NCI-H69 (cell line): ENCODE measurements around the gene C1orf116.
"Not testable (repeated sequence)": the region's sequence is repeated elsewhere in the genome, so short reads cannot be mapped to it uniquely, and the experiment has no call there.

Experiments
- DNase-seq: peaks from one replicate; lab custom pipeline; 2025; lab: John Stamatoyannopoulos, UW

The C1orf116 gene

DNA sequence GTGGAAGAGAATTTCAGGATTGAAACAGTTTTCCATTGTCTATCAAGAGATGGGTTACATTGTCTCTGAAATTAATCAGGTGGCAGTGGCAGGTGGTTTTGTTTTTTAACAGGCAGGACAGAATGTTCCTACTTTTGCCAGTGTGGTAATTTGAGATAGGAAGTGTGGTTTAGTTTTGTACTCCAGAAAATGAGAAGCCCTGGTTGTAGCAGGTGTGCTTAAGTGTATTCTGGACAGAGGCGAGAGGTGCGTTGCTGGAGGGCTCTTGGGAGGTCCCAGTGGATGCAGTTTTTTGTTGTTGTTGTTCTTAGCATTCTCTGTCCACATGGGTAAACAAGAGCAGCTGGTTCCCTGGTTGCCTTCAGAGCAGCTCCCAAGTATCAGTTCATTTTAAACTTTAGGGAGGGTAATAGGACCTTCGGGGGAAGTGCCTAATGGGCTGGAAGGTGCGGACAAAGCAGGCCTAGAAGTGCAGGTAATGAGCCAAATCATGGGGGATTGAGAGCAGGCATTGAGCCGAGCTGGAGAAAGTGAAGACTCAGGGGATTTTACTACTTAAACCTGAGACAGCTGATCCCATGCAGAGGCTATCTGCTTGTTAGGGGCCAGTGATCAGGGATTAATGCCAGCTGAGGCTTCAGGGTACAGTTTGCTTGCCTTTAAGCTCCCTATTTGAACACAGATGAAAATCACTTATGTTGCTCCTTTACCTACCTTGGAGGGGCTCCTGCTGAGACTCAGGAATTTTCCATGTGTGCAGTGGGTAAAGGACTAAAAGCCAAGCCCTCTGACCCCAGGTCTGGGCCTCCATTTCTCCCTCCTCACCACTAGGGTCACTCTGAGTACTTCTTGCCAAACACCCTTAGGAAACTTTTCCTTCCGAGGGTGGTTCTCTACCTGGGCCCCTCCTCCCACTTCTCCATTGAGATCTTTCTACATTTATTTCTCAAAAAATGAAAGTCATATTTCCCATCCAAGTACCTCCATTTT lies 26.6 kb upstream of the C1orf116 start:
- peak; percentile 76 for DNase-seq

DNA sequence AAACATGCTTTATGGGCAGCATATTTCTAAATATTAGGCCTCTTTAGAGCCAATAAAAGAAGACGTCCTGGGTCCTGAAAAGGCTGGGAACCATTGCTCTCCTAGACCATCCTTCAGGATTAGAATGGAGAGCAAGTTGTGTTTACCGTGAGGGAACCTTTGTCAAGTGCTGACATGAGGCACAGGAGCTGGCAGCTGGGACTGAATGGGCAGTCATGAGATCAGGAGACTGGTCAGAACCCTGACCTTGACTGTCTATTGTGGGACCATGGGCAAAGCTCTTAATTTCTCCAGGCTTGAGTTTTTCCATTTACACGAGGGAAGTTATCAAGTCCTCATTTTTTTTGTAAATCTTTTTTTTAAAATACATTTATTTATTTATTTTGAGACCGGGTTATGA lies 25.7 kb upstream of the C1orf116 start:
- no peak for DNase-seq

DNA sequence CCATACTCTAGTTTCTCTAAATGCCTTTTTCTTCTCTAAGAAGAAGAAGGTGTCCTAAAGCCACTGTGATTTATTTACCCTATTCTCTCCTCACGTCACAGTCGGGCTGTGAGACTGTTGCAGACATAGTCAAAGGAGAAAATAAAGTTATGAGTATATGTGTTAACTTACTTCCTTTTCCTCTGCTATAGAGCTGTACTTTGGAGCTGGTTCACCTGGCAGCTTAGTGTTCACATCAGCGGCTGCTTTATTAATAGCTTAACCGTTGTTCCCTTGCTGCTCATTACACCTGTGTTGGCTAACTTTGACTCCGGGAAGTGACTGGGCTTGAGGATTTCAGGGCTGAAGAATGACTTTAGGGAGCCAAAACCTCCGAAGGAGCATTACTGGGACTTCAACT lies 24.1 kb upstream of the C1orf116 start:
- no peak for DNase-seq

DNA sequence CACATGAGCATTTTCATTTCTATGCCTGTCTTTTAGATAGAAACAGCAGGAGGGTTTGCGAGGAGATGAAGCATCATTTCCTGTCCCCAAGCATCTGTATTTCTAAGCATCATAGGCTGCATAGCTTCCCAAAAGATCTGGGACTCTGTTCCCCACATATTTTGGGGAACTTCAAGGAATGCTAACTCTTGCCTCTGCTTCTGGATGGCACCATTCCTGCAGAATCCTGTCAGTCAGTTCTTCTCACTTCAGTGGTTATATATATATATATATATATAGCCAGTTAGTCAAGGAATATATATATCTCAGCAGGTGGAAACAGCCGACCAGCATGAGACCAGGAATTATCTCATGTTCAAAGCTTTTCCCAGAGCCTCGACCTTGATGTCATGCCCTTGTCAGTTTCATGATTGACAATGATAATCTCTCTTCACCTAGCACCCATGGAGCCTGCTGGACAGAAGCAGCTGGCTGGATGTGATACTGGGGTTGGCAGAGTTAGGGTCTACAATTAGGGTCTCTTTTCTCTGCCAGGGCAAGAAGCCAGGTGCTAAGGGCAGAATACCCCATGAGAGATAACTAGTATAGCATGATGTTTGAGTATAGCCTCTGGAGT lies 22.9 kb upstream of the C1orf116 start:
- DNase-seq = no peak

DNA sequence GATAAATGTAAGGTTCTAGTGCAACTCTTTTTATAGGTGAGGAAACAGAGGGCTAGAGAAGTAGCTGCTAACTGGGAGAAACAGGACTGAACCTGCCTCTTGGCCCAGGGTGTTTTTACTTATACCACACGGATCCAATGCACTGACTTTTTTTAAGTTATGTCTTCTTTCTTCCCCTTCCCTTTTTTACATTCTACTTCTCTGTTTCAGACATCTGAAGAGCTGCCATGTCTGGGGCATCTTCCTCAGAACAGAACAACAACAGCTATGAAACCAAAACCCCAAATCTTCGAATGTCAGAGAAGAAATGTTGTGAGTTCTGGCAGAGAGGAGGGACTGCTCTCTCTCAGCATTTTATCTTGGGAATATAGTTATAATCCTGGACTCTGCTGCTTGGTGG lies 21.9 kb upstream of the C1orf116 start:
- DNase-seq = no peak

DNA sequence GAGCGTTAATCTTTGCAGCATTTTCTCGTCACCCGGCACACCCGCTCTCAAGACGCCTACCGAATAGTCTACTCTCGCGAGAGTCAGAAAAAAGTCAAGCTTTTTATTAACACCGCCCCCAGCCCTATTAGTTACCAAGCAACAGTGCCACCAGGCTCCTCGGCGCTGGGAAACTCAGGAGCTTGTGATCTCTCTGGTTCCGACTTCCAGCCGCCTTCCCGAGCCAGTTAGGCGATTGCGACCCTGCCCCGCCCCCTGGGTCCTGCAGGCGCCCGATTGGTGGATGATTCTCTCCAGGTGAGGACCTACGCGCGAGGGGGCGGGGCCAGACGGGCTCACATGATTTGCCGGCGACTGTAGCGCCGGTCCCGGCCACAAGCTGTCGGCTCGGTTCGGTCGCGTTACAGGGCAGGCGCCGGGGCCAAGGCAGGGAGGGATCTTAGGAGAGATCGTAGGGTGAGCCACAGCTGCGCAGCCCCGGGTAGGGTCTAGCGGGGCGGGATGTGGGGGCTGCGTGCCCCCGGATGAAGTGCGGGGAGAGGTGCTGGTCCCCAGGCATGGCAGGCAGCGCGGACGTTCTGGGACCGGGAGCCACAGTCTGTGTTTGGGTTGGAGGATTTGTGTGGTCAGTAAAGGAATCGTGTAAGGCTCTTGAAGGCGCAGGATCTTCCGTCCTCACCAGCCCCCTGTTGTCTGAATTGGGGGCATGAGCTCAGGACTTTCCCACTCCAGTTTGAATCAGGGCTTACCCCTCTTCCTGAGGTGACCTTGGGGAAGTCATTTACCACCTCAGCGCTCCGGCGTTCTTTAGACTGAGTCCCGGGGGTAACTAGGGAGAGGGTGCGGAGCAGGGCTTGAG lies 20.6 kb upstream of the C1orf116 start, which contains the start of gene PFKFB2:
Gene PFKFB2 (plus strand): TSS at position 365 of the 859 bp plus-strand sequence. CDS start 1,443 bp downstream, outside the sequence.
- DNase-seq = peak; percentile 100

DNA sequence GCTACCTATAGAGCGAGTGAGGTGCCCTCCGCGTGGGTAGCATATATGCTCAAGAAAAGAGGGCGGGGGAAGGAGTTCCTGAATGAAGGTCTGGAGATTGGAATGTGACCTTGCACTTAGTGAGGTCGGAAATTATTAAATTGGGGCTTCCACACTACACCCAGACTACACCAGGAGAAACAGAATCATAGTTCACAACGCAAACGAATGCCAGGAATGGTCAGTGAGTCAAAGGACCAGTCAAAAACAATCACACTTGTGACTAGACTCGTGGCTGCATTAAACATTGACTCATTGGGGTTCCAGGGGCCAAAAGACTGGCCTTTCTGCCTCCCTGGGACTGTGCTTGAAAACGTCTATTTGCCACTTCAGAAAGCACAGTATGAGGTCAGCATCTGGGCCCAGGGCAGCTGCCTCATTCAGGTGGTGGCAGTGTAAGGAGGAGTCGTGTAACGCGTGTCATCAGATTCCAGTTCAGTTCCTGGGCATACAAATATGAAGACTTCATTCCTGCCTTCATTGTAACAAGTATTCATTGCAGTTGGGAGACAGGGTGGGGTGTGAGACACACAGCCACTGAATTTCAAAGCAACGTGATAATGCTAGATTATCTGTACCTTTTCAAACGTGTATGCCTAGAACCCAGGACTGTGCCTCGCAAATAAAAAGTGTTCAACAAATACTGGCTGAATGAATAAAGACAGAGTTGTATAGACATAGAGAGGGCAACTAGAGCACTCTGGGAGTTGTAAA lies 18.8 kb upstream of the C1orf116 start, which contains the start of gene YOD1:
Gene YOD1 (minus strand): TSS at position 18 of the 753 bp plus-strand sequence. CDS start 178 bp downstream, outside the sequence.
- peak; percentile 78 for DNase-seq

DNA sequence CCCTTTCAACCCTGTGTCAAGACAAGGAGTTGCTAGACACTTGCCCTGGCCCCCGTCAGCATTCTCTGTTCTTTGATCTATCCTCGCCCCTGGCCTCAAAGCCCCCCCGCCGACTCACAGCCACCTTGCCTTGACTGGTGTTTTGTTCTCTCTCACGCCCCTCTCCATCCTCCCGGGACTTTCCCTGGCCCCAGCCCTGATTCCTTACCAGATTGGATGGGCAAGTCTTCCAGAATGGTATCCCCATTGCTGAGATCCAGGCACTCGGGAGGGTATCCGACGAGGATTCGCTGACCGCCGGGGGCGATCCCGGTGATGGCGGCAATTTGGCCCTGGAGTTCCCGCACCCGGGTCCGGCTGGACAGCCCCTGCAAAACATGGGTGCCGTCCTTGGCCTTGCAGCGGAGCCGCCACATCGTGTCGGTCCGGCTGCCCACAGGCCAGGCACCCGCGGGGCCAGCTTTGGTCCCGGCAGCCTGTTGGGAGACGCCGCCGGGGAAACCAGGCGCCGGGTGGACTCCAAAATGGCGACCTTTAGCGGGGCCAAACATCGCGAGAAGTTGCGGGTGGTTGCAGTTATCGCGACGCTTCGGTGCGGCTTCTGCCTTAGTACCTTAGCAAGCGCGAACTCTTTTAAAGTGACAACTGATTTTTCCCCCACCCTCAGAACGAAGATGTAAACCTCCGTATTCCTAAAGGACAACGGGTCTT lies 18.1 kb upstream of the C1orf116 start:
- DNase-seq = peak; percentile 96

DNA sequence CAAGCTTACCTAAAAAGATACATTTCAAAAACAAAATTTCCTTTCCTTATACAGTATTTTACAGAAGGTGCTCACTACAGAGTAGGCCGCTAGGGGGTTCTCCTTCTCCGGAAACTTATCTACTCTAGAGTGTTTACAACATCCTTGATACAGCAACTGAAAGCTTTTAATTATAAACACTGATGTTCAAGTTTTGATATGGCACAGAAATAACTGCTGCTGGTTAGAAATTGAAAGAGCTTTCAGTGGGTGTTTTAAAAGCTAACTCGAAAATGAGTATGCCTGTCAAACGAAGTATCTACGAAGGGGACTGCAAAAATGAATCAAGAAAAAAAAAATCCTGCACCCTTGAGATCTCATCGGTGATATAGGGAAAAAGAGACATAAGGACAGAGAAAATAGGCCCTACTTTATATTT lies 17.4 kb upstream of the C1orf116 start:
- peak; percentile 68 for DNase-seq

DNA sequence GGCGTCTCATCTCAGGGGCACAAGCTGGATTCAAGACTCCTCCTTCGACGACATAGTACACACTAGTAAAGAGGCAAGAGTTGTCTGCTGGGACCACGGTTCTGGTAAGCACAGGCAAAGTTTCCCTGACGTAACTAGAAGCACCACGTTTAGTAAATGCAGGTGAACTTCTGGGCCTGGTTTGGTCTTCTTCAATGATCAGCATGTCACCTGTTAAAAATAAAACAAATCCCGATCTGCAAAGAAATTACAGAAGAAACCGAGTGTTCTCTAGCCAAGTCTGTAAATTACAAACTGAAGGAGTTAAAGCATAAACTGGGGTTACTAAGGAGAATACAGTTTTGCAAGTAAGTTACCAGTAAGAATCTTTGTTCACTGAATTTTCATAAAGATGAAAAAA lies 17.0 kb upstream of the C1orf116 start:
- DNase-seq = no peak

DNA sequence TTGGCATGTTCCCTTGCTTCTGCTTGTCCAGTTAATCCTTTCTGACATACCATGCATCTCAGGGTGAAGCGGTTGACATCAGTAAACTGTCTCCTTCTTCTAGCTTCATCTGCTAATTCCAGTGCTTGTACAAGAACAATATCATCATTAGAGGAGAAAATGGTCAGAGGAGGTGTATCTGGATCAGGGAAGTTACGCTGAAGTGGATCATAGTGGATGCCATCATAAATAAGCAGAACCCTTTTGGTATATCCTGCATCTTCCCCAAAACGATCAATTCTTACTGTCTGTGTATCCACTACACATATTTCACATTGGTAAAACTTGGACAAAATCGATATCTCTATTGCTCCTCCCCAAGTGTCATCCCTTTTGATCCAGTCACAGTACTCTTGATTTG lies 16.5 kb upstream of the C1orf116 start:
- DNase-seq = no peak

DNA sequence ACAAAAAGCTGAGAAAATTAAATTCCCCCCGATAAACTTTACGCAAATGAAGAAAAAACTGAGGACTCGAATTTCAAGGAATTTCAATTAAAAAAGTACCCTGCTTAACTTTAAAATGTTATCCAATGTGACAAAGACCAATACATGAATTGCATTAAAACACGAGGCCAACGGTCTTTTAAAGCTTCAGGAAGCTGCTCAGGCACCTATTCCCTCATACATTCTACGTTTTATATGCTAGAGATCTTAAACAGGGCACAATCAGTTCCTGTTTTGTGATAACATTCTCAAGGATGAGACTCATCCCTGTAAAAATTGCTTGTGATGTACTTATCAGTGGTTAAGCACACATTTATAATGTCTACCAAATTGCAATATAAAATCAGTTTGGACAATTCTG lies 15.5 kb upstream of the C1orf116 start:
- DNase-seq = no peak

DNA sequence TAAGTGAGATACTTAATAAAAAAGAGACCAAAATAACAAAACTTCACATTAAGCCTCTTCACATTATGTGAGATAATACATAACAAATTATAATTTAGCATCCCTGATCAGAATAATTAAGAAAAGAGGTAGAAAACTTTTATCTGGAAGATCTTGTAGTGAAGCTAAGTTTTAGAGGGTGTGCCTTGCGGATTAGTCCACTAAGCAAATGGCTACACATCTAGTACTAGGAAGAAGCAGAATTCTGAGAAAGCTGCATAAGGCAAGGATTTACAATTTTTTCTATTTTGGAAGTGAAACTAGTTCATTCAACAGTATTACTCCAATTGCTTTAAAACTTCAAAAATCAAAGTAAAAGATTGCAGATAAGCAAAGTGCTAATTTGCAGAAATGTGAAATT lies 14.9 kb upstream of the C1orf116 start:
- no peak for DNase-seq

DNA sequence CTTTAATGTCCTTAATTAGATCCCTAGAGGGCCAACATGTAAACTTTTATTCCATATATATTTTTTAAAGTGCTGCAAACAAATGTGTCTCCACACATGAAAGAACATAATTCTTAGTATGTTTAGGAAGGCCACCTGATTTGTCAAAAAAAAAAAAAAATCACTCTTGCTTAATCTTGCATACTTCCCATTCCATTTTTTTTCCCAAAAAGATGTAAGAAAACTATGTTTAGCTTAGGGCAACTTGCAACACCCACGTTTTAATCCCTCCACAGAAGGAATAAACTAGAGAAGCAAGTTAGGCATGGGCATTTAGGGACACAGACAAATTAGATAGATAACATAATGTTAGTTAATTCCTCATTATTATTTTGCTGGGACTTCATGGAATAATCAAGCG lies 12.9 kb upstream of the C1orf116 start:
- DNase-seq = no peak

DNA sequence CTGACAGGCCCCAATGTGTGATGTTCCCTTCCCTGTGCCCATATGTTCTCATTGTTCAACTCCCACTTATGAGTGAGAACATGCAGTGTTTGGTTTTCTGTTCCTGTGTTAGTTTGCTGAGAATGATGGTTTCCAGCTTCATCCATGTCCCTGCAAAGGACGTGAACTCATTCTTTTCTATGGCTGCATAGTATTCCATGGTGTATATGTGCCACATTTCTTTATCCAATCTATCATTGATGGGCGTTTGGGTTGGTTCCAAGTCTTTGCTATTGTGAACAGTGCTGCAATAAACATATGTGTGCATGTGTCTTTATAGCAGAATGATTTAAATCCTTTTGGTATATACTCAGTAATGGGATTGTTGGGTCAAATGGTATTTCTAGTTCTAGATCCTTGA lies 8.8 kb upstream of the C1orf116 start:
- DNase-seq = not testable (repeated sequence)

DNA sequence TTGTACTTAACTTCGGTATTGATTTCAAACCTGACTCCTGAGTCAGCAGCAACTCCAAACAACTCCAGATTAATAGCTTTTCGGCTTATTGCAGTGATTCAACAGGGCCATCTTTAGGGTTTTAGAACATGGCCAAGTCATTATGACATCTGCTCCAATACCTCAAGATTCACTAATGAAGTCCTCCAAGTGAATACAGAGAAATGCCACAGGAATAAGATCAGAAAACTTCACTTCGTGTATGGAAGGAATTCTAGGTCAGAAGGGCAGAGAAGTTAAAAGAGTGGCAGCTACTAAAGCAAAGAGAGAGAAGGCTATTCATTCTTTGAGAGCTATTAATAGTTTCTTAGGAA lies 7.6 kb upstream of the C1orf116 start:
- no peak for DNase-seq

DNA sequence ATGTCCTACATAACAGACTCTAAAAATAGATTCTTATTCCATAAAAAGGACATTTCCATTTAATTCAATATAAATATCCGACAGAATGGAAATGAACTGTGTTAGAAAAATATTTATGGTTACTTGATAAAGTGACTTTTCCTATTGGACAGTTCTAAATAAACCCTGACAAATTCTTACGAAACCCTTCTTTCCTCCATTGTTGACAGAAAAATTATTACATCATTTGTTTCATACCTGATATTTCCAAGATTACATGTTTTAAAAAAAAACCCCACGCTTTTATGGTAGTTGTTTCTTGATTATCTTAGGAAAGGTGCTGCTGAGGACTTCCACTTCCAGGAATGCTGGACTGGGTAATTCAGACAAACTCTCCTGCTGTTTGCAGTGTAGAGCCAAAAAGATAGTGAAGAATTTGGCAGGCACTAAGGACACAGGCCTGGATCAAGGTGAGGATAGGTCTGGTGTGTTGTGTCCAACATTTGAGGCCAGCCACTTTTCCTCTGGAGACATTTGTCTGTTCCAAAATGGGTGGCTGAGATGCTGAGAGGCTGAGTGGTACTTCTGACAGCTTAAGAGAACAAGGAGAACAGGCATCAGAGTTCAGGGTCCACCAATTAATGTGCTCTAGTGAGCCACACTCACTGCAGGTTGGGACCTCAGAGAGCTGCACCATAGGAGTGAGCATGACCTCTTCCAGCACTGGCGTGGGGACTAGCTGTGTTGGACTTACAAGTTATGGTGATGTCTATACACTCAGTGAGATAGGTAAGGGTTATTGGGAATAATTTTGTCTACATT lies 7.0 kb upstream of the C1orf116 start:
- no peak for DNase-seq

DNA sequence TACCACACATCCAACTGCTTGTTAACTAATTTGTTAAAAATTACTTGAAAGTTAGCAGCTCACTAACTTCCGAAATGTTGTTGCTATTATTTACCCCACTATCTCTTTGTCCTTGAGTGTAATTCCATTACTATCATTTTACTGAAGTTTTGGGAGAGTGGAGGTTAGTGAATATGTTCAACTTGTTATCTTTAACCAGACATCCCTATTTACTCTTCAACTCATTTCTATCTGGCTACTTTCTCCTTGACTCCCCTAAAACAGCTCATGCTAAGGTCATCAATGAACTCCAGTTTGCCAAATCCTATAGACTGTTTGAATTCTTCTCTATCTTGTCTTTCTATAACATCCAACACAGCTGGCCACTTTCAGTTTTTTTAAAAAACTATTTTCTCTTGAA lies 4.3 kb upstream of the C1orf116 start:
- no peak for DNase-seq

DNA sequence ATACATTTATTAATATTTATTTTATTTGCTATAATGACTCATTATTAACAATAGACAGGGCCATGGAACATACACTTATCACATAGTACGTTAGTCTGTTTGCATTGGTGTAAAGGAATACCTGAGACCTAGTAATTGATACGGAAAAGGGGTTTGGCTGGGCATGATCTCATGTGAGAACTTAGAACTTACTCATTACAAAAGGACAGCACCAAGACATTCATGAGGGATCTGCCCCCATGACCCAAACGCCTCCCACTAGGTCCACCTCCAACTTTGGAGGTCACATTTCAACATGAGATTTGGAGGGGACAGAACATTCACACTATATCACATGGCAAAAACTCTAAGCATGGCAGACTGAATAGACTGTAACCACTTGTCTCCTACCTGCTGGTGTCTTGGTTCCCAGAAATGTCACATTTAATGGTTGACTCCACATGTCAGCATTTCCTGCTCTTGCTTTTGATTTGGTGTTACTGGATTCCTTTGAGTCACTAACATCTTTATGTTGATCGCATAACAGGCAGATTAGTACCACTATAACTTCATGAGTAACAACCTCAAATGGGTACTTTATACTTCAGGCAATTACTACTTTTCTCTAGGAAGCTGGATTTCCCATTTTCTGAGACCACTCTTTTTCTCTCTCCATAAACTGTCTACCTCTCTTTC lies 3.5 kb upstream of the C1orf116 start:
- DNase-seq = no peak
